Ovary (tissue), 3 donors: ENCODE data around the gene ADK.

ENCODE experiments used
- EP300 ChIP-seq: sonication (generic); formaldehyde crosslinking; IDR thresholded peaks from one replicate; pipeline ENCODE4 v1.6.1; 2017; ENCODE audit warnings: antibody characterized with exemption
- TF ChIP-seq, protein P1 (sequence below), 3 donors: fragments of 450-650 bp in 2 of 3; fragments of 200-600 bp in 1 of 3; IDR thresholded peaks; one replicate each; pipeline versions ENCODE4 v1.5.1 to v1.8.0; 2016 to 2022; ENCODE audit warnings: antibody characterized with exemption in 3 of 3, mild to moderate bottlenecking in 1 of 3
- donor health status: DM: no; HTN: no; CAD: no.

DNA sequence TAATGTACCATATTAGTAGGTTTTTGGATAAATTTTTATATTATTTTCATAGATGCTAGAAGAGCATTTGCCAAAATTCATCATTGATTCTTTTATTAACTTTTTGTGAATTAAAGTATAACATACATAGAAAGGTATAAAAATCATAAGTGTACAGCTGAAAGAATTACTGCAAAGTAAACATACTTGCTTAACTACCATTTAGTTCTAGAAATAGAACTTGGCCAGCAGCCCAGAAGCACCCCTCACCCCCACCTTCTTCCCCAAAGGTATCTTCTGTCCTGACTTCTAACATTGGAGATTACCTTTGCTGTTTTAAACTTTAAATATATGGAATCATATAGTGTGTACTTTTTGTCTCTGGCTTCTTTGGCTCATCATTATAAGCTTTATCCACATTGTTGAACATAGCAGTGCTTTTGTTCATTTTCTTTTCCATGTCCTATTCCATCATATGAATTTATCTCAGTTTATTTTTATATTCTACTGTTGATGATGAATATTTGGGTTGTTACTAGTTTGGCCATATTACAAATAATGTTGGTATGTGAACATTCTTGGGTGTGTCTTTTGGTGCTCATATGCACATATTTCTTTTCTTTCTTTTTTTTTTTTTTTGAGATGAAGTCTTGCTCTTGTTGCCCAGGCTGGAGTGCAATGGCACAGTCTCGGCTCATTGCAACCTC, 142.8 kb downstream of the ADK start:
- no peak for TF ChIP-seq EP300
- TF ChIP-seq, protein P1, sequence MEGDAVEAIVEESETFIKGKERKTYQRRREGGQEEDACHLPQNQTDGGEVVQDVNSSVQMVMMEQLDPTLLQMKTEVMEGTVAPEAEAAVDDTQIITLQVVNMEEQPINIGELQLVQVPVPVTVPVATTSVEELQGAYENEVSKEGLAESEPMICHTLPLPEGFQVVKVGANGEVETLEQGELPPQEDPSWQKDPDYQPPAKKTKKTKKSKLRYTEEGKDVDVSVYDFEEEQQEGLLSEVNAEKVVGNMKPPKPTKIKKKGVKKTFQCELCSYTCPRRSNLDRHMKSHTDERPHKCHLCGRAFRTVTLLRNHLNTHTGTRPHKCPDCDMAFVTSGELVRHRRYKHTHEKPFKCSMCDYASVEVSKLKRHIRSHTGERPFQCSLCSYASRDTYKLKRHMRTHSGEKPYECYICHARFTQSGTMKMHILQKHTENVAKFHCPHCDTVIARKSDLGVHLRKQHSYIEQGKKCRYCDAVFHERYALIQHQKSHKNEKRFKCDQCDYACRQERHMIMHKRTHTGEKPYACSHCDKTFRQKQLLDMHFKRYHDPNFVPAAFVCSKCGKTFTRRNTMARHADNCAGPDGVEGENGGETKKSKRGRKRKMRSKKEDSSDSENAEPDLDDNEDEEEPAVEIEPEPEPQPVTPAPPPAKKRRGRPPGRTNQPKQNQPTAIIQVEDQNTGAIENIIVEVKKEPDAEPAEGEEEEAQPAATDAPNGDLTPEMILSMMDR (IDR thresholded peaks at IDR 0.05) = no peak
